DMS53 treated with DMSO at 0.1 percent for 48 hours (cell line): ENCODE data around the gene PRAME.
A peak's percentile ranks its signal among the peaks of the same experiment; 100 is the strongest.
"Not testable (repeated sequence)": the region's sequence is repeated elsewhere in the genome, so short reads cannot be mapped to it uniquely, and the experiment has no call there.

Experiments
- DNase-seq: peaks from one replicate; lab custom pipeline; 2025; ENCODE audit not compliant: unreplicated experiment; lab: John Stamatoyannopoulos, UW

PRAME gene

GRCh38 chr22:22526125-22526912 is 32.7 kb downstream of the PRAME start:
- DNase-seq: no peak

DNA sequence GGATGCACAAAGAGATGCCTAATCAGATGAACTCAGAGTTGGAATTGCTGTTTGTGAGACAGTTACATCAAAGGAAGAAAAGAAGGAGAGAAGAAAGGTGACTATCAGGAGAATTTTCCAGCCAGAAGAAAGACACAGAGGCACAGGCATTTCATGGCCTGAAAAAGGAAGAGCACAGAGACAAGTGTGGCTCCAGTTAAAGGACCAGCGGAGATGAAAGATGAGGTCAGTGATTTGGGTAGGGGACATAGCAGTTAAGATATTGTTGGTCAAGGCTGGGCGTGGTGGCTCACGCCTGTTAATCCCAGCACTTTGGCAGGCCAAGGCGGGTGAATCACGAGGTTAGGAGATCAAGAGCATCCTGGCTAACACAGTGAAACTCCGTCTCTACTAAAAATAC is 35.6 kb downstream of the PRAME start:
- DNase-seq: no peak

- no peak for DNase-seq
Observed at GRCh38 chr22:22521631-22522030, 37.4 kb downstream of the PRAME start.

DNA sequence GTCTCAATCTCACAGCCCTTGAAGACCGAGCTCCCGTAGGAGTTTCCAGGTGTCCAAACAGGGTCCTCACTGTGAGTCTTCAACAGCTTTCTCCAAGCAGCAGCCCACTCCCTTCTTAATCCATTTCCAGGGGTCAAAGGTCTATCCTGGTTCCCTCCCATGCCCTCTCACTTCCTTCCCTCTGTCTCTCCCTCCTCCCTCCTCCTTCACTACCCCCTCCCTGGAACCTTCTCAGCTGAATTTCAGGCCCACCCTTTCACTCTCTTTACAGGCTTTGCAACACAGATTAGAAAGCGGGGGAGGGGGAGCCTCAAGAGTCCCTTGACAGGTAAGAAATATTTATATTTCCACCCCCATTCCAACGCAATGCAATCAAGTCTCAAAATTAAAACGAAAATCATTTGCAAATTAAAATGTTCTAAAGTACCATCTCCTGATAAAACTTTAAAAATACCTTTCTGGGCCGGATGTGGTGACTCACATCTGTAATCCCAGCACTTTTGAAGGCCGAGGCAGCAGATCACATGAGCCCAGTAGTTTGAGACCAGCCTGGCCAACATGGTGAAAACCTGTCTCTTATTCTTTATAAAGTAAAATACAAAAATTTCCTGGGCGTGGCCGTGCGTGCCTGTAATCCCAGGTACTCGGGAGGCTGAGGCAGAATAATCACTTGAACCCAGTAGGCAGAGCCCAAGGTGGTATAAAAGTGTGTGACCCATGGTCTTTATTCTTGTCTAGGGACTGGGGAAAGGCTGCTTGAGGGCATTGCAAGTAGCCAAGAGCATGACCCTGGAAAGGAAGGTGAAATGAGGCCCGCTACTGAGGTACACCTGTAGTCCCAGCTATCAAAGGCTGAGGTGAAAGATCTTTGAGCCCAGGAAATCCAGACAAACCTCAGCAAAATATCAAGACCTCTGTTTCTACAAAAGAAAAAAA is 38.1 kb downstream of the PRAME start:
- no peak for DNase-seq

DNA sequence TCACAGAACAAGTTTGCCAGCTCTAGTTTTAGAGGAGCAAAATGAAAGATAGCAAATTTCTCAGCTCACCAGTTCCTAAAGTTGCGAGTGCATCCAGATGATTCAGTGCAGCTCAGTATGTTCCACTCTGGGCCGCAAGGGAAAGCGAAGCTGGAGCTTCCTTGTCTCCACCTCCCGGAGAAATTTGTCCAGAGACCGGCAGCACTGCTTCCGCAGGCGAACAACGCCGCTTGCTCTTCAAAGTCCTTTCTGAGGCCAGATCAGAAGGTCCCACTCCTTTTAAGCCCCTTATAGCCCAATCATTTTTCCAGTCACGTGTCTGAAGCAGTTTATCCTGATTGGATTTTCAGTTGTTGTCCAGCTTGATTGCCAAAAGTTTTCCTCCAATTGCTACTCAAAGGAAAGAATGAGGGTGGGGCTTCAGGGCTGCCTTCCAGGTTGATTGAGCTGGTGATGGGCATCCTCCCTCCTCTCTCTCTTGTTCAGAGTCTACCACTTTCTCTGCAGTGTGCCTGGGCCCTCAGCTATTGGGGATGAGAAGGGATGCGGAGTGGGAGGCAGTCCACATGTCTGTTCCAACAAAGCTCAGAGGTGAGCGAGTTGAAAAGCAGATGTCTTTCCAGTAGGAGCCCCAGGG is 38.9 kb downstream of the PRAME start, which contains the start of gene ZNF280A:
Gene ZNF280A (minus strand): TSS at position 251 of the 637 bp plus-strand sequence. CDS start 4,640 bp downstream, outside the sequence.
- no peak for DNase-seq

GRCh38 chr22:22519591-22519990 is 39.5 kb downstream of the PRAME start:
- DNase-seq: no peak

GRCh38 chr22:22516992-22517391 is 42.1 kb downstream of the PRAME start:
- DNase-seq: no peak

GRCh38 chr22:22515890-22516289 is 43.2 kb downstream of the PRAME start:
- DNase-seq: no peak

DNA sequence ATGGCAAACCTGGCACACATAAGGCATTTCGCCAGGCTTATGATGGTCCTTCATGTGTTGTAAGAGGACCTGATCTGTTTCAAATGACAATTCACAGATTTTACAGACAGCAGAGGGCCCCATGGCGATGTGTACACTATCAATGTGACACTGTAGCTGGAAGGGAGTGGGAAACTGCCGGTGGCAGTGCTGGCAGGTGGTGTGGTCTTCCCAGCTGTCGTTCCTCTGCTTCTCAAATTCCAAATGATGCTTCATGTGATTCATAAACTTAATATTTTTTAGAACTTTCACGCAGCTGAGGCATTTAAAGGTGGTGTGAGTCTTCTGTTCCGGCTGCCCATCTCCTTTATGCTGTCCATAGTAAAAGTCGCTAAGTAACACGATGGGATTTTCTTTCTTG is 44.6 kb downstream of the PRAME start:
- not testable (repeated sequence) for DNase-seq

GRCh38 chr22:22513619-22514018 is 45.4 kb downstream of the PRAME start:
- no peak for DNase-seq

DNA sequence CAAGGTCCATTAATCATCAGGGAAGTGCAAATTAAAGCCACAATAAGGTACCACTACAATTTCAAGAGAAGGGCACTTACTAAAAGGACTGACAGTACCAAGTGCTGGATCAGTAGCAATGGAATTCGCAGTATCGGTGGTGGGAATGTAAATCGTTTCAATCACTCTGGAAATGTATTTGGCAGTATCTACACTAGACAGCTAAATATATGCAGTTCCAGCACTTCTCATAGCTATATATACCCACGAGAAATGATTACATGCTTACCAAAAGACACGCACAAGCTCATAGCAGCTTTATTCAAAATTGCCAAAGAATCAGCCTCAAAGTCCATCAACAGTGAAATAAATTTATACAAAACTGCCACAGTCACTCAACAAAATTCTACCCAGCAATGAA is 46.1 kb downstream of the PRAME start:
- no peak for DNase-seq

- not testable (repeated sequence) for DNase-seq
Observed at GRCh38 chr22:22510833-22511232, 48.2 kb downstream of the PRAME start.

DNA sequence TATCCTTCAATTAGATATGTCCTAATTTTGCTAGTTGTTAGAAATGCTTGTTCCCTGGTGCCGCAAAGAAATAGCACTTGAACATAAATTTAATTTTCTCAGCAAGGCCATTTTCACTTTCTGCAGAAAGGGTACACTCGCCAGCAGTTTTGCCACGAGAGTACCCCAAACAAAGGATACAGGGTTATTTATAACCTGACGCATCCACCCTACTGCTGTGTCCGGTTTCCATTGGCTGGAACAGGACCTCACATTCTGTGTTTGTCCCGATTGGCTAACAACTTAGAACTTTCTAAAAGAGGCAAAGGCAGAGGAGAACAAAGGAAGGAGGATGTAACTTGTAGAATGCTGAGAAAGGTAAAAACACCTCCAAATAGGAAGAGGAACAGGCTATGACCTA is 49.2 kb downstream of the PRAME start:
- not testable (repeated sequence) for DNase-seq

DNA sequence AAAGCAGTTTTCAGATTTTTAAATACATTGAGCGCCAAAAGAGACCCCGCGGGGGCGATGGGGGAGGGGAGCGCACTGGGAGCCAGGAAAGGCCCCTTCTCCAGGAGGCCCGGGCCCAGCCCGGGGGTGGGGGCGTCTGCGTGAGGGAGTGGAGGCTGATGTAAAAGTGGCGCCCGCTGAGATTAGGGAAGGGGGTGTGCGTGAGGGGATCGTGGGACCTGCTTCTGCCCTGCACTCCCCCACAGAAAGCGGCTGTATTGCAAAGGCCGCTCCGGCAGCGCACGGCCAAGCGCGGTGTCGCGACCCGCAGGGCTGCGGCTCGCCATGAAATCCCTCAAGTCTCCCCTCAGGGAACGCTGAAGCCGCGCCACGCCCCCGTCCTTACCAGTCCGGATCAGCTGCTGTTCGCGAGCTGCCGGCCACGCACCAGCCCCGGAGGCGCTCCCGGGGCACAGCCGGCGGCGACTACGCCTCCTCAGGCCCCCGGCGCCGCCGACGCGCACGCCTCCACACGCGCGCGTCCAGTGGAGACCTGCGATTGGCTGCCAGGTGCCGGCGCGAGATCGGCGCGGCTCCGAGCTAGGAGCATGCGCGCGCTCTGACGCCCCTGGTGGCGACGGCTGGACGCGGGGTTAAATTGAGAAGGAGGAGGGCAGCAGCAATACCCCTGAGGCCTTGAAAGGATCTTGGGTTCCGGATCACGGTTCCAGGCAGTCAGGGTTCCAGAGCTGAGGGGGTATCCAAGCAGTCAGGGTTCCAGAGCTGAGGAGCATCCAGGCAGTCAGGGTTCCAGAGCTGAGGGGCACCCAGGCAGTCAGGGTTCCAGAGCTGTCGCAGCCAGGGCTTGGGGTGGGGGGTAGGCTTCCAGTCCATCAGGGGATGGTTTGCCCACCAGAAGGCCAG is 50.5 kb downstream of the PRAME start, which contains the start of gene ZNF280B:
Gene ZNF280B (minus strand): TSS at position 469 of the 903 bp plus-strand sequence. CDS start 19,344 bp downstream, outside the sequence.
- peak; percentile 32 for DNase-seq

DNA sequence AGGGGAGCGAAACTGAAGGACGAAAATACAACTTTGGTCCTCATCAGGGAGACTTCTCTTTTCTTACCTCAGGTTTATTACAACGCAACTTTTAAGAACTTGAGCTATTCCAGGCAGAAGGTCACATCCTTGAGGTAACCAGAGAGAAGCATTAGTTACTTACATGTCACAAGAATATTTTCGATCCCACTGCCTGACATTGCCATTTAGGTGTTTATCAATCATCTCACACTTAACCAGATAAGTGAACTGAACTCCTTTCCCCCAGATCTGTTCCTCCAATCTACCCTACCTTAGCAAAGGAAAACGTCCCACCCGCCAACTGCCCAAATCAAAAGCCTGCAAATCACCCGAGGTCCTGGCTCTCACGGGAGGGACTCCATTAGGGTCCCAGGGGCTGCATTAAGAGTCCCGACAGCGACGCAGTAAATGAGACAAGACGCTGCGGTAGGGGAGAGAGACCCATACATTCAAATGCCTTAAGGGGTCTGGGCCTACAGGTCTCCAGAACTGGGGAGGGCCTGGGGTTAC is 51.3 kb downstream of the PRAME start:
- DNase-seq: no peak

GRCh38 chr22:22506736-22507135 is 52.3 kb downstream of the PRAME start:
- no peak for DNase-seq

DNA sequence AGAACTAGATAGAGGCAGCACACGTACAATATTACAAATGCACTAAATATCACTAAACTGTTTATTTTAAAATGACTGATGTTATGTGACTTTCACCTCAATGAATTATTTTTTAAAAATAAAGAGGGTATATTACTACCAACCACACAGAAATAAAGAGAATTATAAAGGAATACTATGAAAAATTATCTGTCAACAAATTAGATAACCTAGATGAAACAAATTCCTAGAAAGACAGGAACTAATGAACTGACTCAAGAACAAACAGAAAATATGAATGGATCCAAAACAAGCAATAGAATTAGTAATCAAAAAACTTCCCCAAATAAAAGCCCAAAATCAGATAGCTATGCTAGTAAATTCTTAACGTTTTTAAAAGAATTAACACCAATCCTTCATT is 60.8 kb downstream of the PRAME start:
- no peak for DNase-seq
